Muscle layer of colon (tissue), 2 donors: Measurements from ENCODE around the gene ADK.
"Not testable (repeated sequence)": the region's sequence is repeated elsewhere in the genome, so short reads cannot be mapped to it uniquely, and the experiment has no call there.

Experiments used
- H3K27ac ChIP-seq: one replicate; pipeline ENCODE4 v1.7.0; 2013; ENCODE audit warnings: low read depth, mild to moderate bottlenecking, low read length, moderate library complexity
- H3K27me3 ChIP-seq, 2 donors: one replicate each; pipeline ENCODE4 v1.7.0; 2013; ENCODE audit warnings: low read length in 2 of 2, mild to moderate bottlenecking in 2 of 2; ENCODE audit not compliant: insufficient read depth in 2 of 2, control insufficient read depth in 1 of 2
- H3K36me3 ChIP-seq: one replicate; pipeline ENCODE4 v1.7.0; 2013; ENCODE audit warnings: mild to moderate bottlenecking, low read length; ENCODE audit not compliant: insufficient read depth
- H3K4me1 ChIP-seq: one replicate; pipeline ENCODE4 v1.7.0; 2013; ENCODE audit warnings: mild to moderate bottlenecking, low read length; ENCODE audit not compliant: insufficient read depth
- H3K4me3 ChIP-seq, 2 donors: one replicate each; pipeline ENCODE4 v1.7.0; 2013; ENCODE audit warnings: low read length in 2 of 2, low read depth in 1 of 2, mild to moderate bottlenecking in 1 of 2, moderate library complexity in 1 of 2
- H3K9ac ChIP-seq: one replicate; pipeline ENCODE4 v1.7.0; 2013; ENCODE audit warnings: low read length
- H3K9me3 ChIP-seq: one replicate; pipeline ENCODE4 v1.7.0; 2013; ENCODE audit warnings: mild to moderate bottlenecking, low read length
- donor health status: abdominal sarcoma.
- donor health status: Adenocarcinoma of cecum.

The ADK gene

DNA sequence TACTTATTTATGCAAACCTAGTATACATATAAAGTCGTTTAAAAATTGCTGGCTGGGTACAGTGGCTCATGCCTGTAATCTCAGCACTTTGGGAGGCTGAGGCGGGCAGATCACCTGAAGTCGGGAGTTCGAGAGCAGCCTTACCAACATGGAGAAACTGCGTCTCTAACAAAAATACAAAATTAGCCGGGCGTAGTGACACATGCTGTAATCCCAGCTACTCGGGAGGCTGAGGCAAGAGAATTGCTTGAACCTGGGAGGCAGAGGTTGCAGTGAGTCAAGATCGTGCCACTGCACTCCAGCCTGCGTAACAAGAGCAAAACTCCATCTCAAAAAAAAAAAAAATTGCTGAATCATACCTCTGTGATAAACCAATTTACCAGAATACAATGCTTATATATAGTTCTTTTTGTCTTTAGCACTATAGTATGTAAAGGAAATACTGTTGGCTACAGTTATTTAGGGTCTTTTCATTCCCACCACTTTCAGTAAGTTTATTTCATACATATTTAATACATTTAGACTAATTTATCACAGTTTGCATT, 325.2 kb downstream of the ADK start:
- H3K27me3 ChIP-seq, H3K9me3 ChIP-seq, H3K27ac ChIP-seq, H3K4me3 ChIP-seq, H3K4me1 ChIP-seq, H3K36me3 ChIP-seq, H3K9ac ChIP-seq: not testable (repeated sequence)

DNA sequence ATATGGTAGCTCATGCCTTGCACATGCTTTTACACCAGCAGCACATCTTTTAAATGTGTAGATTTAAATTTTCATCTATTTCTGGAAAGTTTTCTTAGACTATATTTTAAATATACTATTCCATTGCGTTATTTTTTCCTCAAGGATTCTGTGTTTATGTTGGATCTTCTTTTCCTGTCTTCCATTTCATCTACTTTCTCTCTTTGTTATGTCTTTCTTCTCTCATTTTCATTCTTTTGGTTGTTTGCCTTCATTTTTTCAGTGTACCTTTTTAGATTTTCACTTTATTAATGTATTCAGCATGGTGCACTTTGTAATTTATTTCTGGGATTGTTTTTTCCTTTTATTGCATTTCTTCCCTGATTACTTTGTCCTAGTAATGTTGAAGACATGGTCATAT, 329.8 kb downstream of the ADK start:
- Histone ChIP-seq H3K4me1 (no peaks in the 10 kb centered on the region), H3K9me3 (no peaks in the 10 kb centered on the region)

DNA sequence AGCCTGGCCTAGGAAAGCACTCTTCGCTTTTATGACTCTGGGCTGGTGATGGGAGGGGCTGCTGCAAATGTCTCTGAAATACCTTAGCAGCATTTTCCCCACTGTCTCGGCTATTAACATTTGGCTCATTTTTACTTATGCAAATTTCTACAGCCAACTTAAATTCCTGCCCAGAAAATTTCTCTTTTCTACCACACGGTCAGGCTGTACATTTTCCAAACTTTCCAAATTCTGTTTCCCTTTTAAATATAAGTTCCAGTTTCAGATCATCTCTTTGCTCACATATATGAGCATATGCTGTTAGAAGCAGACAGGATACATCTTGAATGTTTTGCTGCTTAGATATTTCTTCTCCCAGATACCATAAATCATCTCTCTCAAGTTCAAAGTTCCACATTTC, 332.3 kb downstream of the ADK start:
- Histone ChIP-seq H3K36me3 (no peaks in the 10 kb centered on the region), H3K4me1 (no peaks in the 10 kb centered on the region), H3K9me3 (no peaks in the 10 kb centered on the region), H3K27me3 (no peaks in the 10 kb centered on the region), H3K27ac (no peak overlapping the region), H3K4me3 (no peak overlapping the region), H3K9ac (no peak overlapping the region)

More for the DNA sequence above, 329.8 kb downstream of the ADK start:
- Histone ChIP-seq H3K36me3 (no peaks in the 10 kb centered on the region), H3K9ac (no peak overlapping the region), H3K4me3 (no peak overlapping the region), H3K27me3 (no peaks in the 10 kb centered on the region), H3K27ac (no peak overlapping the region)

DNA sequence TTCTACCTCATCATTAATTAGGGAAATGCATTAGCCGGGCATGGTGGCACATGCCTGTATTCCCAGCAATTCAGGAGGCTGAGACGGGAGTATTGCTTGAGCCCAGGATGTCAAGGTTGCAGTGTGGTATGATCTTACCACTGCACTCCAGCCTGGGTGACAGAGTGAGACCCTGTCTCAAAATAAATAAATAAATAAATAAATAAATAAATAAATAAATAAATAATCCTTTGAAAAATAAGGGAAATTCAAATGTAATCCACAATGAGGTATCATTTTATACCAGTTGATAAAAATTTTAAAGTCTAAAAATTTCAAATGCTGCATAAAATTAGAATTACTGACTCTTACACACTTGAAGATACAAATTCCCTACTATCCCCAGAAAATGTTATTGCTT, 334.3 kb downstream of the ADK start:
- H3K4me3 ChIP-seq = no peak overlapping the region

DNA sequence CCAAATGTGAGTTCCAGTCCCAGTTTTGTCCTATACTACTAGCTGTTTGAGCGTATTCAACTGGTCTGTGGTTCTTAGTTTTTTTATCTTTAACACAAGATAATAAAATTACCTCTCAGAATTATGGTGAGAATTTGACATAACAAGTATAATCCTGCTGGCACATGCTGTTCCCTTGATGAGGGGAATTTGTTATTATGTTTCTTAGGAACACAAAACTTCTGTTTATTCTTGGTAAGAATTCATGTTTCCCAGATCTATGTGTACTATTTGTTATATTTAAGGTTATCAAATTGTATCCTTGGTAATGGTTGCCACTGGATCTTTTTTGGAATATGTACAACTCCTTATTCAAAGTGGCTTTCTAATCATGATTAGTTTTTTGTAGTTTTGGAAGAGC, 335.6 kb downstream of the ADK start:
- H3K4me3 ChIP-seq = no peak overlapping the region
- H3K27me3 ChIP-seq = no peaks in the 10 kb centered on the region
- H3K9ac ChIP-seq = no peak overlapping the region
- H3K4me1 ChIP-seq = no peaks in the 10 kb centered on the region
- no peaks in the 10 kb centered on the region for H3K36me3 ChIP-seq
- no peaks in the 10 kb centered on the region for H3K9me3 ChIP-seq
- H3K27ac ChIP-seq = no peak overlapping the region

More for the DNA sequence above, 334.3 kb downstream of the ADK start:
- Histone ChIP-seq H3K9me3 (no peaks in the 10 kb centered on the region), H3K9ac (no peak overlapping the region), H3K27me3 (no peaks in the 10 kb centered on the region), H3K27ac (no peak overlapping the region), H3K36me3 (no peaks in the 10 kb centered on the region), H3K4me1 (no peaks in the 10 kb centered on the region)

DNA sequence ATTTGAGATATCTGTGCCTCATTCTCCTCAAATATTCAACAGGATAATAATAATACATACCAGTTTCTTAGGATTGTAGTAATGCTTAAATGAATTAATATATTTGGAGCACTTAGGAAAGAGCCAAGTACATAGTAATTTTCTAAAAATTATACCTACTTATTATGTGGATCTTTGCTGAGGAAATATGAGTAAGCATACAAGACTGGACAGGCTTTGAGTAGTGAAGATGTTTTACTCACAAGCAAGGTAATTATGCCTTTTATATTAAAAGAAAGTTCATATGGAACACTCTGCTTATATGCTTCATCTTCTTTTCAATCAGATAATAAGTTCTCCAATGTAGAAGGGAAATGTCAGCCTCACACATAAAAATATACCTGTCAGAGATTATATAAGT, 337.9 kb downstream of the ADK start:
- H3K4me1 ChIP-seq = no peaks in the 10 kb centered on the region
- H3K4me3 ChIP-seq = no peak overlapping the region
- no peaks in the 10 kb centered on the region for H3K9me3 ChIP-seq
- H3K27me3 ChIP-seq = no peaks in the 10 kb centered on the region
- H3K27ac ChIP-seq = no peak overlapping the region
- H3K9ac ChIP-seq = no peak overlapping the region
- no peaks in the 10 kb centered on the region for H3K36me3 ChIP-seq

DNA sequence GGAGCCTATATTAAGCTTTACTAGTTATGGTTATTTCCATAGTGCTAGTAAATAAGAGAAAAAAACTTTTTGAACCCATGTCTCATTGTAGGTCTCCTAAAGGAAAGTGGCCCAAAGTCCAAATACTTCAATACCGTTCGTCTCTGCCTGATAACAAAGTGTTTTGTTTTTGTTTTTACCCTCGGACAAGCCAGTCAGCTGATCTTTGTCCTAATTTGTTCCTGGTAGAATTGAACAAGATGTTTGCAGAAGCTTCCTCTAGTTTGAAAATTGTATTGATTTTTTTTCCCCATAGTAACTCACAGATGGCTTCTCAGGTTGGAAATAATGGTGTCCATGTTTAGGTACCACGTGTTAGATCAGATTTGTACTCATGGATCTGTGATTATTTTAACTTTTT, 339.5 kb downstream of the ADK start:
- Histone ChIP-seq H3K4me1 (no peaks in the 10 kb centered on the region), H3K36me3 (no peaks in the 10 kb centered on the region), H3K27ac (no peak overlapping the region), H3K4me3 (no peak overlapping the region), H3K9ac (no peak overlapping the region), H3K9me3 (no peaks in the 10 kb centered on the region), H3K27me3 (no peaks in the 10 kb centered on the region)

DNA sequence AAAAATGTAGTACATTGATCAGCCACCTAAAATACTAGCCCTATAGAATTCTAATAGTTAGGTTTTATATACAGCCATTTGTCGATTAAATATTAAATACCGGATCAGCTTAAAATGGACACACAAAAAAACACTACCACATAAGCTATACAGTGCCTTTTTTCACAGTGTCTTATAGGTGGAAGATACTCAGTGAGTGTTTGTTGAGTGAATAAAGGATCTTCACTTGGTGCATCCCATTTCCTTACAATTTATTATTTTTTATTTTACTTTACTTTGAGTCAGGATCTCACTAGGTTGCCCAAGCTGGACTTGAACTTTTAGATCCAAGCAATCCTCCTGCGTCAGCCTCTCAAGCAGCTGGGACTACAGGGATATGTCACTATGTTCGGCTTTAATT, 340.0 kb downstream of the ADK start:
- H3K27me3 ChIP-seq = no peaks in the 10 kb centered on the region
- no peaks in the 10 kb centered on the region for H3K9me3 ChIP-seq
- H3K4me1 ChIP-seq = no peaks in the 10 kb centered on the region
- no peak overlapping the region for H3K4me3 ChIP-seq
- no peak overlapping the region for H3K27ac ChIP-seq
- H3K36me3 ChIP-seq = no peaks in the 10 kb centered on the region
- H3K9ac ChIP-seq = no peak overlapping the region

DNA sequence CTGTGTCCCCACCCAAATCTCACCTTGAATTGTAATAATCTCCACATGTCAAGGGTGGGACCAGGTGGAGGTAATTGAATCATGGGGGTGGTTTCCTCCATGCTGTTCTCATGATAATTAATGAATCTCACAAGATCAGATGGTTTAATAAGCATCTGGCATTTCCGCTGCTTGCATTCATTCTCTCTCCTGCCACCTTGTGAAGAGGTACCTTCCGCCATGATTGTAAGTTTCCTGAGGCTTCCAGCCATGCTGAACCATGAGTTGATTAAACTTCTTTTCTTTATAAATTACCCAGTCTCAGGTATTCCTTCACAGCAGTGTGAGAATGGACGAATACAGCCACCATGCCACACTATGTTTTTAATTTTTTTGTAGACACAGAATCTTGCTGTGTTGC, 345.3 kb downstream of the ADK start:
- not testable (repeated sequence) for H3K4me3 ChIP-seq, H3K36me3 ChIP-seq, H3K27ac ChIP-seq, H3K9ac ChIP-seq, H3K27me3 ChIP-seq, H3K4me1 ChIP-seq, H3K9me3 ChIP-seq

DNA sequence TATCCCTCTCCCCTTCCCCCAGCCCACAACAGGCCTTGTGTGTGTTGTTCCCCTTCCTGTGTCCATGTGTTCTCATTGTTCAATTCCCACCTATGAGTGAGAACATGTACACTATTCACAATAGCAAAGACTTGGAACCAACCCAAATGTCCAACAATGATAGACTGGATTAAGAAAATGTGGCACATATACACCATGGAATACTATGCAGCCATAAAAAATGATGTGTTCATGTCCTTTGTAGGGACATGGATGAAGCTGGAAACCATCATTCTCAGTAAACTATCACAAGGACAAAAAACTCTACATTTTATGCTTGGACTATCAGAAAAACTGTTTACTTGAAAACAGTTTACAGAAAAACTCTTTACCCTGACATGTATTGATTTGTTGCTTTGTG, 347.6 kb downstream of the ADK start:
- H3K4me1 ChIP-seq, H3K36me3 ChIP-seq, H3K27ac ChIP-seq, H3K4me3 ChIP-seq, H3K9ac ChIP-seq, H3K27me3 ChIP-seq, H3K9me3 ChIP-seq: not testable (repeated sequence)

DNA sequence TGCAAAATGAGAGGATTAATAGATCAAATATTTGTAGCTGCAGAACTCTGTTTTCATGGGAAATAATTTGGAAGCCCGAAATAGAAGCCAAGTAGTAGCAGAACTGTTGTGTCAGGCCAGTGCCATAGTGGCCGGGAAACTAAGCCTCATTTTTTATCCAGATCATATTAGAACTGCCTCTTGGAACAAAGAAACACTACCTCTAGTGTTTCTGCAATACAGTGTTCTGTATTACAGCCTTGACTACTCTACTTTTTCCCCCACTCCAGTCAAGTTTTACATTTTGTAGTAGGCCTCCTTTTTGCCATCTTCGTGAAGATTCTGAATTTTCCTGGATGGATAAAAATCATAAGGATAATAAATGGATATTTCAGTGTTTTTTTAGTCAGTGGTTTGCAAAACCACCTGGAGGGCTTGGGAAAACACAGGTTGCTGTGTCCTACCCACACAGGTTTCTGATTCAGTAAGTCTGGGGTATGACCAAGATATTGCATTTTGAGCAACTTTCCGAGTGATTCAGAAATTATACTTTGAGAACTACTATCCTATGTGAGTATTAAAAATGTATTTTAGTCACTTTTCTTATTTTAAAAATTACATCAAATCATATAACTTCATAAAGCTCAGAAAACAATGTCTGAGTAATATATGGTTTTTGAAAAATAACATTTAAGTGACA, 349.1 kb downstream of the ADK start:
- Histone ChIP-seq H3K9ac (no peak overlapping the region), H3K27ac (no peak overlapping the region), H3K9me3 (no peaks in the 10 kb centered on the region), H3K36me3 (no peaks in the 10 kb centered on the region), H3K27me3 (no peaks in the 10 kb centered on the region), H3K4me1 (no peaks in the 10 kb centered on the region), H3K4me3 (no peak overlapping the region)

DNA sequence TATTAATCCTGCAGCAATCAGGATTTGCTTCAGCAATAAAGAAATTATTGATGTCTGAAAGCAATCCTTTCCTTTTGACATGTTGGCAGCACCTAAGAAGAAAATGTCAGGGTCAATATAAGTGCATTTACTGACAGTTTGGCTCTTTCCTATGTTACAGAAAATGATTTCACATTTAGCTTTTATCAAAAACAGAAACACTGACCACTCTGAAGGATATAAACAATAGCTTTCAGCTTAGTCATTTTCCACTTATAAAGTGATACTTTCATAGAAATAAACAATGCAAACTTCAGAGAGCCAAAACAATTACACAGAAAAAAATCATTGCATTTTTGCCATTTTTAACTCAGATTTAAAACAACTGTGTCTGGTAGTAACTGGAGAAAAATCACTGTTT, 349.8 kb downstream of the ADK start:
- Histone ChIP-seq H3K9ac (no peak overlapping the region), H3K27me3 (no peaks in the 10 kb centered on the region), H3K27ac (no peak overlapping the region), H3K9me3 (no peaks in the 10 kb centered on the region), H3K36me3 (no peaks in the 10 kb centered on the region), H3K4me3 (no peak overlapping the region), H3K4me1 (no peaks in the 10 kb centered on the region)
